ENCODE data around the gene DOK4. TPM values are rescaled to one million over a fixed set of nuclear protein-coding genes. Genes with fewer than 3 reads are reported as not detected.

The DOK4 gene
- total RNA-seq, 1 experiment from 2014 or later: 13.1 TPM

GRCh38 chr16:57434003-57434402 is 52.3 kb downstream of the DOK4 start:
- Mint-ChIP-seq H3K27me3 (ENCODE audit: low read depth) (no peaks in the 10 kb centered on the region), H3K9me3 (no peaks in the 10 kb centered on the region), H3K27ac (no peak overlapping the region), H3K4me1 (no peaks in the 10 kb centered on the region), H3K36me3 (ENCODE audit: insufficient read depth in 1 of 3, low read depth in 3 of 3) (peaks cover 42 to 83% (median 76%) of the 10 kb centered on the region in 3 experiments), H3K4me3 (no peak overlapping the region)
- Histone ChIP-seq H3K9me3 (ENCODE audit: control insufficient read depth, low read depth, low read length) (no peaks in the 10 kb centered on the region), H4K5ac (ENCODE audit: insufficient read length, low read depth, low read length) (no peak overlapping the region), H2BK12ac (ENCODE audit: insufficient read length, low read depth, low read length) (no peak overlapping the region), H4K91ac (ENCODE audit: insufficient read length, low read depth, low read length) (no peak overlapping the region), H3K27me3 (ENCODE audit: insufficient read depth, low read length) (no peaks in the 10 kb centered on the region; the same call in 1 of the 2 replicates), H3K4me1 (ENCODE audit: insufficient read depth, low read length) (no peaks in the 10 kb centered on the region), H3K23me2 (ENCODE audit: insufficient read length, low read depth, low read length, poor library complexity, severe bottlenecking) (no peaks in the 10 kb centered on the region), H2AFZ (ENCODE audit: low read length) (no peak overlapping the region), H3K14ac (ENCODE audit: insufficient read depth, low read length) (no peak overlapping the region), H3K23ac (ENCODE audit: insufficient read length, low read depth, low read length) (no peak overlapping the region), H3K4ac (ENCODE audit: low read depth, low read length) (no peak overlapping the region), H2BK5ac (ENCODE audit: insufficient read length, low read length) (no peak overlapping the region), H3K27ac (ENCODE audit: insufficient read length, low read depth, low read length) (no peak overlapping the region), H3K79me2 (ENCODE audit: insufficient read depth, low read length) (no peaks in the 10 kb centered on the region), H3T11ph (ENCODE audit: low read length) (no peak overlapping the region), H2BK20ac (ENCODE audit: low read depth, low read length, poor library complexity, severe bottlenecking) (no peak overlapping the region), H2BK120ac (ENCODE audit: low read depth, low read length, poor library complexity, severe bottlenecking) (no peak overlapping the region), H2AK5ac (ENCODE audit: insufficient read length, low read length) (no peak overlapping the region), H3K4me2 (ENCODE audit: insufficient read depth, insufficient read length, low read length) (no peak overlapping the region), H3K9ac (ENCODE audit: extremely low read depth, insufficient read length, low read length) (no peak overlapping the region), H3K18ac (ENCODE audit: insufficient read length, low read depth, low read length) (no peak overlapping the region), H4K20me1 (ENCODE audit: control insufficient read depth, insufficient read depth, insufficient read length) (no peaks in the 10 kb centered on the region), H3K79me1 (ENCODE audit: insufficient read depth, low read depth, low read length, poor library complexity, severe bottlenecking) (no peaks in the 10 kb centered on the region), H4K8ac (replicated peaks; ENCODE audit: insufficient read length, low read depth, low read length) (no peak overlapping the region), H2BK15ac (ENCODE audit: low read depth, low read length) (no peak overlapping the region), H3K56ac (ENCODE audit: insufficient read length, low read depth, low read length) (no peak overlapping the region)
- WGBS (ENCODE audit: extremely low coverage, insufficient read length, low lambda C conversion rate): no CpG with 5 or more reads among the region's 2 CpGs
- no peak for DNase-seq
- TF ChIP-seq CTCF (conservative IDR thresholded peaks at IDR 0.05): no peak

All from H9 (cell line).